Left cardiac atrium (tissue), 4 donors: Measurements from ENCODE around the gene WAS. TPM values are rescaled to one million over a fixed set of nuclear protein-coding genes. Genes with fewer than 3 reads are reported as not detected.
"Not testable (repeated sequence)": the region's sequence is repeated elsewhere in the genome, so short reads cannot be mapped to it uniquely, and the experiment has no call there.

Experiments used
- ATAC-seq, 2 donors: fragments of 200-7000 bp; cut with Tn5 transposase; one replicate each; pipeline ENCODE4 v1.9.1; 2020; ENCODE audit warnings: mild to moderate bottlenecking in 2 of 2, moderate library complexity in 2 of 2
- DNase-seq: peaks from one replicate; pipeline ENCODE4 v3.0.0-alpha.2; 2020
- intact Hi-C, 2 donors: fragments of 100-400 bp; cut with DNase I; formaldehyde crosslinking; loops; one replicate each; pipeline versions ENCODE4 v1.14.1 to v1.15.1; 2022 to 2023
- long read RNA-seq: library from polyadenylated mRNA; unstranded; transcript quantifications from one replicate; pipeline ENCODE4 v2.0.0, GENCODE V29; 2021
- total RNA-seq, 2 donors: library from RNA; stranded (reverse); fragmentation: NEBNext Ultra II Directional; extraction: Animal tissue kit (Norgen Biotek cat#: 25700); gene quantifications; one replicate each; pipeline ENCODE4 v1.2.1, GENCODE V29; 2021
- donor health status: DM: no; HTN: yes; CAD: no.
- donor health status: DM: no; HTN: yes; CAD: no; lungs with severe emphysema.
- donor health status: DM: yes; HTN: yes; CAD: no.
- donor health status: Dilated cardiomyopathy.

Gene WAS
- total RNA-seq = 1 to 10 TPM; 5.0 to 9.1 TPM
- long read RNA-seq = 0 reads

GRCh38 chrX:48683411-48683982 is at the start of gene WAS:
WAS (plus strand) TSS chrX:48683799; CDS start chrX:48683854, 55 bp downstream.
- ATAC-seq (peak; percentile 61 to 65), DNase-seq (no peak)
- intact Hi-C loops = no loop called here

- ATAC-seq (no peak), DNase-seq (no peak)
- intact Hi-C loops = no loop called here
Measured at GRCh38 chrX:48636301-48636700, 47.3 kb upstream of the WAS start.

GRCh38 chrX:48636776-48637175 is 46.8 kb upstream of the WAS start:
- no peak for DNase-seq
- intact Hi-C loops = no loop called here
- ATAC-seq = no peak

GRCh38 chrX:48645669-48646068 is 37.9 kb upstream of the WAS start:
- no peak for ATAC-seq
- intact Hi-C loops = no loop called here

GRCh38 chrX:48648336-48648751 is 35.3 kb upstream of the WAS start:
- no peak for DNase-seq
- ATAC-seq = peak; percentile 70 to 80
- intact Hi-C loops = no loop called here

More at GRCh38 chrX:48645669-48646068, 37.9 kb upstream of the WAS start:
- DNase-seq = no peak

- DNase-seq (no peak), ATAC-seq (no peak)
- intact Hi-C loops = no loop called here
Measured at GRCh38 chrX:48649102-48649501, 34.5 kb upstream of the WAS start.

GRCh38 chrX:48652055-48652579 is 31.5 kb upstream of the WAS start:
- ATAC-seq, DNase-seq, intact Hi-C loops: not testable (repeated sequence)

- DNase-seq, ATAC-seq, intact Hi-C loops: not testable (repeated sequence)
Measured at GRCh38 chrX:48654746-48655145, 28.9 kb upstream of the WAS start.

- intact Hi-C loops, DNase-seq, ATAC-seq: not testable (repeated sequence)
Measured at GRCh38 chrX:48659686-48660085, 23.9 kb upstream of the WAS start.

GRCh38 chrX:48663241-48663640 is 20.4 kb upstream of the WAS start:
- no peak for DNase-seq
- ATAC-seq = no peak
- intact Hi-C loops = no loop called here

- DNase-seq = no peak
- intact Hi-C loops = no loop called here
- no peak for ATAC-seq
Measured at GRCh38 chrX:48664156-48664555, 19.4 kb upstream of the WAS start.

GRCh38 chrX:48665991-48666390 is 17.6 kb upstream of the WAS start:
- DNase-seq (no peak), ATAC-seq (no peak)
- intact Hi-C loops = no loop called here

- DNase-seq (no peak), ATAC-seq (no peak)
- intact Hi-C loops = no loop called here
Measured at GRCh38 chrX:48666649-48667048, 16.9 kb upstream of the WAS start.

- no peak for ATAC-seq
- intact Hi-C loops = no loop called here
- DNase-seq = no peak
Measured at GRCh38 chrX:48667509-48667908, 16.1 kb upstream of the WAS start.

GRCh38 chrX:48668187-48668586 is 15.4 kb upstream of the WAS start:
- DNase-seq, intact Hi-C loops, ATAC-seq: not testable (repeated sequence)

- intact Hi-C loops = no loop called here
- DNase-seq = peak; percentile 89
- peak; percentile 99 to 100 for ATAC-seq
Measured at GRCh38 chrX:48676106-48676892, 7.3 kb upstream of the WAS start.

- DNase-seq = no peak
- intact Hi-C loops = no loop called here
- peak; percentile 6 to 29 for ATAC-seq
Measured at GRCh38 chrX:48676893-48677270, 6.7 kb upstream of the WAS start.

- intact Hi-C loops = no loop called here
- no peak for ATAC-seq
- no peak for DNase-seq
Measured at GRCh38 chrX:48677516-48677915, 6.1 kb upstream of the WAS start.

GRCh38 chrX:48680467-48680866 is 3.1 kb upstream of the WAS start:
- ATAC-seq, DNase-seq: not testable (repeated sequence)

GRCh38 chrX:48680925-48681324 is 2.7 kb upstream of the WAS start:
- ATAC-seq, DNase-seq, intact Hi-C loops: not testable (repeated sequence)

More at GRCh38 chrX:48680467-48680866, 3.1 kb upstream of the WAS start:
- intact Hi-C loops = not testable (repeated sequence)
